ENCODE results near the gene ACTR1B. TPM values are rescaled to one million over a fixed set of nuclear protein-coding genes. Genes with fewer than 3 reads are reported as not detected.

ACTR1B gene
- total RNA-seq, 2 experiments from 2014 or later: 103 to 104 TPM

DNA sequence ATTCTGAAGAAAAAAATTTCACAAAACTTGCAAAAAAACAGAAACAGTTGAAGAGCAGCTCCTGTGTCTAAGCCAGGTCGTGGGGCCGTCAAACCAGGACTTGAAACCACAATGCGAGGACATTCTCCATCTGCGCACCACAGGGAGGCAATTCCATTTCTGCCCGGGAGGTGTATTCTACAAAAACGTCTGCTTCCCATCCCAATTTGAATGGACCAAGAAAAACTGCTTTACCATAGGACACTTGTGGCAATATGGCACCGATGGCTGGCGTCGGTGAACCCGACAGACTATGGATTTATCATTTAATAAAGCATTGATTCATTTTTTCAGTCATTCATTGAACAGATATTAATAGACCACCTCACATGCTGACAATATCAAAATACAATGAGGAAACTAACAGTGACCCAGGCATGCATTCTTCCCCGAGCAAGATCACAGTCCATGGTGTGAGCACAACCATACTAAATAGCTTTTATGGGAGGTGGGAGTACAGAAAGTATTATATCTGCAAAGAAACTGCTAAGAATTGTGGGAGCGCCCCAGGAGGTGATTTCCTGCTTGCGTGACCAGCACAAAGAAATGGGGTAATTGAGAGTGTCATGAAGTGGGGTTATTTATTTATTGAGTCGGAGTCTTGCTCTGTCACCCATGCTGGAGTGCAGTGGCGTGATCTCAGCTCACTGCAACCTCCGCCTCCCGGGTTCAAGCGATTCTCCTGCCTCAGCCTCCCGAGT is 39.1 kb upstream of the ACTR1B start:
- CTCF ChIA-PET: interaction anchor here (0.9 to 1.3 kb wide), 2 partner anchors 19 to 112 kb away, joined by 3 to 7 read pairs; no protein-coding TSS in a partner anchor
- intact Hi-C loops (cut with micrococcal nuclease): no loop called here
- Mint-ChIP-seq H3K4me1 (ENCODE audit: low read depth) (no peaks in the 10 kb centered on the region), H3K9me3 (no peaks in the 10 kb centered on the region), H3K27ac (no peak overlapping the region), H3K4me3 (no peak overlapping the region), H3K27me3 (ENCODE audit: low read depth) (no peaks in the 10 kb centered on the region), H3K36me3 (ENCODE audit: low read depth) (no peaks in the 10 kb centered on the region)
- DNase-seq: no peak

GRCh38 chr2:97701851-97702465 is 38.1 kb upstream of the ACTR1B start:
- CTCF ChIA-PET: interaction anchor here (0.6 to 1.3 kb wide), 6 partner anchors 20 to 116 kb away, joined by 3 to 7 read pairs (median 3); no protein-coding TSS in a partner anchor
- Mint-ChIP-seq H3K4me1 (ENCODE audit: low read depth) (peaks cover 3% of the 10 kb centered on the region), H3K4me3 (no peak overlapping the region), H3K27me3 (ENCODE audit: low read depth) (no peaks in the 10 kb centered on the region), H3K36me3 (ENCODE audit: low read depth) (no peaks in the 10 kb centered on the region), H3K9me3 (no peaks in the 10 kb centered on the region), H3K27ac (no peak overlapping the region)
- intact Hi-C loops (cut with micrococcal nuclease): no loop called here
- DNase-seq: no peak

DNA sequence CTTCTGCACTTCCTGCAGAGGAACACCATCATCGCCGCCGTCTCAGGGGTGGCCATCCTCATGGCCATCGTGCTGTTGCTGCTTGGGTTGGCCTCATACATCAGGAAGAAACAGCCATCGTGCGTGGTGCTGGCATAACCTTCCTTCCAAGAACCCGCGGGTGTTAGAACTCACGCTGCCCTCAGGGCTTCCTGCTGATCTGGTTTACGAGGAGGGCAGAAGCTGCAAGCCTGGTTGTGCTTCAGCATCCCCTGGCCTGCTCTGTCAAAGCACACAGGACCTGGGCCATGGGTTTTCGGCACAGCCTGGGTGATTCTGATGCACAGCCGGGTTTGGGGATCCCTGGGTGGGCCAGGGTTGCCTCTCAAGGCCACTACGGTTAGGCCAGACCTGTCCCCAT is 37.3 kb upstream of the ACTR1B start:
- no peaks in the 10 kb centered on the region for H3K9me3 Mint-ChIP-seq

GRCh38 chr2:97699765-97700444 is 36.1 kb upstream of the ACTR1B start:
- Mint-ChIP-seq H3K4me3 (no peak overlapping the region), H3K27me3 (ENCODE audit: low read depth) (no peaks in the 10 kb centered on the region), H3K4me1 (ENCODE audit: low read depth) (peaks cover 4% of the 10 kb centered on the region), H3K36me3 (ENCODE audit: low read depth) (no peaks in the 10 kb centered on the region), H3K27ac (no peak overlapping the region), H3K9me3 (no peaks in the 10 kb centered on the region)
- DNase-seq: peak; percentile 83
- intact Hi-C loops (cut with micrococcal nuclease): loop anchor here (1.0 to 5.0 kb wide), 3 partner anchors 48 to 685 kb away; partner anchors contain the start of gene COX5B
- CTCF ChIA-PET: interaction anchor here (0.8 to 6.2 kb wide), 29 partner anchors 9 to 687 kb away, joined by 3 to 128 read pairs (median 5); partner anchors contain the start of genes ACTR1B, ANKRD36B, COX5B and ZAP70

More for the DNA sequence above, 37.3 kb upstream of the ACTR1B start:
- Mint-ChIP-seq H3K36me3 (ENCODE audit: low read depth) (no peaks in the 10 kb centered on the region), H3K4me3 (no peak overlapping the region), H3K4me1 (ENCODE audit: low read depth) (peaks cover 4% of the 10 kb centered on the region), H3K27ac (no peak overlapping the region), H3K27me3 (ENCODE audit: low read depth) (no peaks in the 10 kb centered on the region)
- CTCF ChIA-PET: interaction anchor here (0.6 to 6.2 kb wide), 7 partner anchors 12 to 116 kb away, joined by 3 to 128 read pairs (median 3); partner anchors contain the start of genes ANKRD36B and ZAP70
- DNase-seq: no peak
- intact Hi-C loops (cut with micrococcal nuclease): no loop called here

DNA sequence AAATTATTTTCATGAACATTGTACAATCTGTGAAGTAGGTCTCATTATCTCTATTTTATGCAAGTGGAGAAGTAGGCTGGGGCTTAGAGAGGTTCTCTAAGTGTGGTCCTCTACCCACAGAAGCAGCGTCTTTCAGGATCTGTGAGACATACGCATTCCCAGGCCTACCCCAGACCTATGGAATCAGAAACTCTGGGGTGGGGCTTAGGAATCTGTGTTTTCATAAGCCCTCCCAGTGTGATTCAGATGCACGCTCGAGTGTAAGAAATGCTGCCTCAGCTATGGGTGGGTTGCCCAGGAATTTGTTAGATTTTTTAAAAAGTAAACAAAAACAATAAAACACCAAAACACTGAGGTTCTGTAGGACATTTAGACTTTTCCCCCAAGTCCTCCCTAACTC is 34.7 kb upstream of the ACTR1B start:
- Mint-ChIP-seq H3K9me3 (no peaks in the 10 kb centered on the region), H3K27ac (no peak overlapping the region), H3K4me3 (no peak overlapping the region), H3K27me3 (ENCODE audit: low read depth) (no peaks in the 10 kb centered on the region), H3K36me3 (ENCODE audit: low read depth) (no peaks in the 10 kb centered on the region), H3K4me1 (ENCODE audit: low read depth) (peaks cover 4% of the 10 kb centered on the region)
- CTCF ChIA-PET: interaction anchor here (0.9 to 6.2 kb wide), 24 partner anchors 9 to 108 kb away, joined by 3 to 128 read pairs (median 5); partner anchors contain the start of genes ACTR1B, ANKRD36B and ZAP70
- intact Hi-C loops (cut with micrococcal nuclease): loop anchor here (5.0 kb wide), 1 partner anchor 51 kb away; the partner anchor contains the start of gene COX5B
- DNase-seq: no peak

DNA sequence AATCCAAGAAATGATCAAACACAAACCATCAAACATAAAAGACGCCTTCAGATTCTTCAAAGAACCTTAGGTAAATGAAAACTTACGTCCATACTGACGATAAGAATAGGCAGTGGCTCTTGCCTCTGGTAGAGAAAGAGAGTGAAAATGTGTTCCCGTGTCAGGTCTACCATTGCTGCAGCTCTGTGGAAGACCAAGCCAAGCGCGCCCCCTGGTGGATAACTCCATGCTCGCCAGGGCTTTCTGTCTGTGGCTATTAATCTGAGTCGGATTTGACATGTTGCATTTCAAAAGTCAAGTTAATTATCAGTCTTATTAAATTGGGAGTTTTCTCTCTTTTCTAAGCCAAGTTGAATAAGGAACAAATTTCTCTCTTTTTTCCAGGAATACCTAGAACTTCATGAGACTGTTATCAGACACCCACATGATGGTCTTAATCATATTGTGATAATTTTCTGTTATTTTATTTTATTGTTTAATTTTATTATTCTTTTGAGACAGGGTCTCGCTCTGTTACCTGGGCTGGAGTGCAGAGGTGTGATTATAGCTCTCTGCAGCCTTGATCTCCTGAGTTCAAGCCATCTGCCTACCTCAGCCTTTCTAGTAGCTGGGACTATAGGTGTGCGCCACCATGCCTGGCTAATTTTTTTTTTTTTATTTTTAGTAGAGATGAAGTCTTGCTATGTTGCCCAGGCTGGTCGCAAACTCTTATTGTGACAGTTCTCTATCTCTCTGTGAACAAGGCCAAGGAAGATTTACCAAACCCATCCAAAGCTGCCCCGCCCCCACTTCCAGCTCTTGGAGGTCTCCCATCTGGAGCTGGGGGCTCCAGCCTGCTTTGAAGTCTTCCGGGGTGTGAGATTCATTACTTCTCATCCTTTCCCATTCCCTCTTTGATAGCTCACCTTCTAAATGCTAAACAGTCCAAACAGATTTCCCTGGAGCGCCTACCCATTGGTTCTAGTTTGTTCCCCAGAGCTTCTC is 33.7 kb upstream of the ACTR1B start:
- Mint-ChIP-seq H3K36me3 (ENCODE audit: low read depth) (no peaks in the 10 kb centered on the region), H3K27me3 (ENCODE audit: low read depth) (no peaks in the 10 kb centered on the region), H3K4me3 (peak overlapping the region; percentile 12), H3K27ac (no peak overlapping the region), H3K4me1 (ENCODE audit: low read depth) (peaks cover 4% of the 10 kb centered on the region), H3K9me3 (no peaks in the 10 kb centered on the region)
- intact Hi-C loops (cut with micrococcal nuclease): loop anchor here (1.0 to 5.0 kb wide), 3 partner anchors 33 to 107 kb away; partner anchors contain the start of genes ACTR1B and COX5B
- CTCF ChIA-PET: interaction anchor here (0.7 to 6.2 kb wide), 24 partner anchors 8 to 107 kb away, joined by 3 to 128 read pairs (median 5); partner anchors contain the start of genes ACTR1B, ANKRD36B, COX5B and ZAP70
- DNase-seq: peak; percentile 97

DNA sequence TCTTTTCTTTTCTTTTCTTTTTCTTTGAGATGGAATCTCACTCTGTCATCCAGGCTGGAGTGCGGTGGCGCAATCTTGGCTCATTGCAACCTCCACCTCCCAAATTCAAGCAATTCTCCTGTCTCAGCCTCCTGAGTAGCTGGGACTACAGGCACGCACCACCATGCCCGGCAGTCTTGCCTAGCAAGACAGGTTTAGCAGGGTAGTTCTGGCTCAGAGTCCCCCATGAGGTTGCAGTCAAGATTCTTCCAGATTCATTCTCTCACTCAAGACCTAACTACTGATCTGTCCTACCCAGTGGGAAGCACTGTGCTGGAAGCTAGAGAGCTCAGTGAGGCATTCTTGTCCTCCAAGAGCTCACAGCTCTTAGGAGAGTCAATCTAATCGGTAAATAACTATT is 31.9 kb upstream of the ACTR1B start:
- intact Hi-C loops (cut with micrococcal nuclease): loop anchor here (5.0 kb wide), 1 partner anchor 48 kb away; the partner anchor contains the start of gene COX5B

GRCh38 chr2:97693476-97693875 is 29.6 kb upstream of the ACTR1B start:
- no peak overlapping the region for H3K4me3 Mint-ChIP-seq
- H3K27me3 Mint-ChIP-seq (ENCODE audit: low read depth): no peaks in the 10 kb centered on the region
- intact Hi-C loops (cut with micrococcal nuclease): no loop called here
- H3K36me3 Mint-ChIP-seq (ENCODE audit: low read depth): no peaks in the 10 kb centered on the region
- DNase-seq: no peak
- H3K4me1 Mint-ChIP-seq (ENCODE audit: low read depth): peaks cover 11% of the 10 kb centered on the region
- H3K9me3 Mint-ChIP-seq: no peaks in the 10 kb centered on the region
- CTCF ChIA-PET: no interaction called here
- H3K27ac Mint-ChIP-seq: no peak overlapping the region

More for the DNA sequence above, 31.9 kb upstream of the ACTR1B start:
- no peak overlapping the region for H3K4me3 Mint-ChIP-seq
- H3K27ac Mint-ChIP-seq: no peak overlapping the region
- CTCF ChIA-PET: interaction anchor here (0.7 to 6.2 kb wide), 9 partner anchors 13 to 105 kb away, joined by 3 to 128 read pairs (median 16); partner anchors contain the start of genes ACTR1B, ANKRD36B, COX5B and ZAP70
- DNase-seq: no peak
- no peaks in the 10 kb centered on the region for H3K27me3 Mint-ChIP-seq (ENCODE audit: low read depth)
- no peaks in the 10 kb centered on the region for H3K36me3 Mint-ChIP-seq (ENCODE audit: low read depth)
- H3K4me1 Mint-ChIP-seq (ENCODE audit: low read depth): peaks cover 4% of the 10 kb centered on the region
- no peaks in the 10 kb centered on the region for H3K9me3 Mint-ChIP-seq

DNA sequence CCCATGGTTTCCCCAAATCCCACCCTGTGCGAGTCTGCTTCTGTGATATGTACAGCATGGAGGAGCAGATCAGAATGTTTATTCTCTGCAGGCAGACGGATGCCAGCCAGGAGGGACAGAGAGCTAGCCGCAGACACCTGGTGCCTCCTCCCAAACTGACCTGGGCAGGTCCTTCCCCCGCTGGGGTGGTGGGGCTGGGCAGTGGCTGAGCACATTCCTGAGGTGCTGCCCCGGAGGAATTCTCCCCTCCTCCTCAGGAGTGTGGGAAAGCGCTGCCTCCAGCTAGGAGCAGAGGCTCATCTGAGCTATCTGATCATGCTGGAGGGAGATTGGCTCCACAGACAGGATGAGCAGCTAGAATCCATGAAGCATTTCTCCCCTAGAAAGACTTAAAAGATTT is 27.3 kb upstream of the ACTR1B start:
- Mint-ChIP-seq H3K9me3 (no peaks in the 10 kb centered on the region), H3K27me3 (ENCODE audit: low read depth) (no peaks in the 10 kb centered on the region), H3K36me3 (ENCODE audit: low read depth) (no peaks in the 10 kb centered on the region), H3K4me1 (ENCODE audit: low read depth) (peaks cover 15% of the 10 kb centered on the region), H3K27ac (no peak overlapping the region), H3K4me3 (no peak overlapping the region)
- CTCF ChIA-PET: interaction anchor here (1.0 to 2.8 kb wide), 5 partner anchors 9 to 100 kb away, joined by 4 to 10 read pairs (median 4); partner anchors contain the start of gene ACTR1B
- intact Hi-C loops (cut with micrococcal nuclease): no loop called here
- DNase-seq: no peak

GRCh38 chr2:97688062-97688827 is 24.4 kb upstream of the ACTR1B start:
- Mint-ChIP-seq H3K36me3 (ENCODE audit: low read depth) (no peaks in the 10 kb centered on the region), H3K27ac (peak overlapping the region; percentile 64), H3K4me1 (ENCODE audit: low read depth) (peaks cover 15% of the 10 kb centered on the region), H3K4me3 (no peak overlapping the region), H3K9me3 (no peaks in the 10 kb centered on the region), H3K27me3 (ENCODE audit: low read depth) (no peaks in the 10 kb centered on the region)
- intact Hi-C loops (cut with micrococcal nuclease): loop anchor here (1.0 kb wide), 2 partner anchors 14 to 24 kb away; partner anchors contain the start of gene ACTR1B
- no peak for DNase-seq
- CTCF ChIA-PET: interaction anchor here (0.7 to 1.5 kb wide), 5 partner anchors 8 to 98 kb away, joined by 3 to 5 read pairs (median 3); no protein-coding TSS in a partner anchor
